Ovary (tissue), 3 donors: ENCODE measurements around the gene DNHD1.

ENCODE experiments used
- CTCF ChIP-seq, 3 donors: fragments of 450-650 bp in 2 of 3; fragments of 200-600 bp in 1 of 3; IDR thresholded peaks; one replicate each; pipeline versions ENCODE4 v1.5.1 to v1.8.0; 2016 to 2022; ENCODE audit warnings: antibody characterized with exemption in 3 of 3, mild to moderate bottlenecking in 1 of 3
- POLR2A ChIP-seq: fragments of 450-650 bp; IDR thresholded peaks from one replicate; pipeline ENCODE4 v1.6.1; 2017; ENCODE audit warnings: antibody characterized with exemption, mild to moderate bottlenecking, moderate library complexity
- donor health status: DM: no; HTN: no; CAD: no.

- no peak for TF ChIP-seq CTCF (IDR thresholded peaks at IDR 0.05)
- TF ChIP-seq POLR2A, result no peak
Observed at GRCh38 chr11:6611092-6611962, 114.2 kb downstream of the DNHD1 start.
